ENCODE results near the gene YY1AP1. TPM values are rescaled to one million over a fixed set of nuclear protein-coding genes. Genes with fewer than 3 reads are reported as not detected.

YY1AP1 gene
- total and polyA plus RNA-seq, 2 donors (not counting 1 experiment from before 2014, with no cell fraction given): 70.8 to 86.4 TPM

DNA sequence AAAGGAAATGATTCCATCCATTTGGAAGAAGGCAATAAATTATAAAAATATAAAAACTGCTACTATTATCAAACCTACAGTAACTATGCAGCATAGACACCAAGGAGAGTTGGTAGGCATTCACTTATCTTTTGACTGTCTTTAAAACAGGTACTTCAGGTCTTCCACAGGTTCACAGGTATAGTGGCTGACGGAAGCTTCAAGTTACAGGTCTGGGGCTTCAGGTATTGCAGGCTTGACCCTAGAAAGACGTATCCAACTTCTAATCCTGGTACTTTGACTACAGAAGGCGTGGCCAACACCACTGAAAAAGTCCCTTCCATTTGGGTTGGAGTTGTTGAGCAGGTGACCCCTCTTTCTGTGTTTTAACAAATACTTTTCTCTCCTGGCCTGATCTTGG lies 35.6 kb downstream of the YY1AP1 start:
- H2AFZ ChIP-seq (ENCODE audit: low read length): no peak overlapping the region
- no peak for DNase-seq (ENCODE audit: low read depth in 2 of 2)
- H3K9ac ChIP-seq (ENCODE audit: insufficient read depth, low read length): no peak overlapping the region
- no peak for TF ChIP-seq EZH2 (IDR thresholded peaks at IDR 0.05; ENCODE audit: low read length, missing control alignments)
- TF ChIP-seq, protein P1, sequence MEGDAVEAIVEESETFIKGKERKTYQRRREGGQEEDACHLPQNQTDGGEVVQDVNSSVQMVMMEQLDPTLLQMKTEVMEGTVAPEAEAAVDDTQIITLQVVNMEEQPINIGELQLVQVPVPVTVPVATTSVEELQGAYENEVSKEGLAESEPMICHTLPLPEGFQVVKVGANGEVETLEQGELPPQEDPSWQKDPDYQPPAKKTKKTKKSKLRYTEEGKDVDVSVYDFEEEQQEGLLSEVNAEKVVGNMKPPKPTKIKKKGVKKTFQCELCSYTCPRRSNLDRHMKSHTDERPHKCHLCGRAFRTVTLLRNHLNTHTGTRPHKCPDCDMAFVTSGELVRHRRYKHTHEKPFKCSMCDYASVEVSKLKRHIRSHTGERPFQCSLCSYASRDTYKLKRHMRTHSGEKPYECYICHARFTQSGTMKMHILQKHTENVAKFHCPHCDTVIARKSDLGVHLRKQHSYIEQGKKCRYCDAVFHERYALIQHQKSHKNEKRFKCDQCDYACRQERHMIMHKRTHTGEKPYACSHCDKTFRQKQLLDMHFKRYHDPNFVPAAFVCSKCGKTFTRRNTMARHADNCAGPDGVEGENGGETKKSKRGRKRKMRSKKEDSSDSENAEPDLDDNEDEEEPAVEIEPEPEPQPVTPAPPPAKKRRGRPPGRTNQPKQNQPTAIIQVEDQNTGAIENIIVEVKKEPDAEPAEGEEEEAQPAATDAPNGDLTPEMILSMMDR (conservative IDR thresholded peaks at IDR 0.05 in 1 of 2, IDR thresholded peaks at IDR 0.05 in 1 of 2; ENCODE audit: low read depth in 1 of 2, low read length in 2 of 2): no peak
- no peak overlapping the region for H3K4me3 ChIP-seq (replicated peaks in 1 of 4; ENCODE audit: control extremely low read depth in 1 of 4, insufficient read depth in 1 of 4, low read depth in 3 of 4, low read length in 4 of 4)
- no peaks in the 10 kb centered on the region for H3K36me3 ChIP-seq (ENCODE audit: control insufficient read depth, insufficient read depth, low read length)
- no peak overlapping the region for H3K27ac ChIP-seq (ENCODE audit: insufficient read depth, low read length)
- no peaks in the 10 kb centered on the region for H3K79me2 ChIP-seq (ENCODE audit: control insufficient read depth, insufficient read depth, low read length)
- H3K4me2 ChIP-seq (ENCODE audit: extremely low read depth, insufficient read depth, low read length): no peak overlapping the region
- H3K4me1 ChIP-seq (ENCODE audit: control insufficient read depth, extremely low read depth, insufficient read depth, low read length): peaks cover 5% of the 10 kb centered on the region
- H3K9me3 ChIP-seq (ENCODE audit: control insufficient read depth, insufficient read depth, low read depth, low read length): no peaks in the 10 kb centered on the region
- H4K20me1 ChIP-seq (ENCODE audit: control insufficient read depth, extremely low read depth, insufficient read depth, low read length): no peaks in the 10 kb centered on the region
- no peaks in the 10 kb centered on the region for H3K27me3 ChIP-seq (ENCODE audit: control insufficient read depth, insufficient read depth, low read length)

DNA sequence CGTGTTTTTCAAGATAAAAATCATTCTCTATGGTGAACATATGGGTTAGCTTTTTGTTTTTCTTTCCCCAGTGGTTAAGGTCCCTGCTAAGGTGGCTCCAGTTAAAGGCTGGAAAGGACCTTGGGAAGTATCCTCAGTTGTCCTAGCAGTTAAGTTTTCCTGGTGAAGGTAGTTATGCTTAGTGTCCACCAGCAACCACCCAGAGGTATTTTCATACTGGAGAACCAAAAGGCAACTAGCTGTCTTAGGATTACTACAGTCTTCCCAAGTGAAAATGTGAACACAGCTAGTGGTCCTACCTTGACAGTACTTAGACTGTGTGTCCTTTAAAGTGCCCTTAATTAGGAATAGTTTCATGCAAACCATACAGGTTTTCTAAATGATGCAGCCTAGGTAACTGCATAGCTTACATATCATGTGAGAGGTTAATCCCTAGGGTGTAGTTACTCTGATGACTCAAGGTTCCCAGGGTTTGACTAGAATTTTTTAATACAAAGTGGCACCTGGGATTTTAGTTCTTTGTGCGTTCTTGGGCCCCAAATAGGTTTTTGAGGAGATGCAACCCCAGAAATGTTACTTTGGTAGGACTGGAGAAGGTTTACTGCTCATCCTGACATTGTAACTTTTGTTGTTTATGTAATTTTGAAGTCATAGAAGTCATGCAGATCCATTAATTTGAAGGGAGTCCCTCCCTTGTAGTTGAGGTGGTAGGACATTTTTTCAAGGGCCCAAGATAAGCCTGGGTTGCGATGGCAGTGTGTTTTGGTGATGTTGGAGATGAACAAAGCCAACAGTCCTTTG lies 36.5 kb downstream of the YY1AP1 start:
- Histone ChIP-seq H3K9me3 (ENCODE audit: control insufficient read depth, insufficient read depth, low read depth, low read length) (no peaks in the 10 kb centered on the region), H3K4me3 (replicated peaks in 1 of 4; ENCODE audit: control extremely low read depth in 1 of 4, insufficient read depth in 1 of 4, low read depth in 3 of 4, low read length in 4 of 4) (no peak overlapping the region), H3K9ac (ENCODE audit: insufficient read depth, low read length) (no peak overlapping the region), H4K20me1 (ENCODE audit: control insufficient read depth, extremely low read depth, insufficient read depth, low read length) (no peaks in the 10 kb centered on the region), H2AFZ (ENCODE audit: low read length) (no peak overlapping the region), H3K27ac (ENCODE audit: insufficient read depth, low read length) (no peak overlapping the region), H3K4me2 (ENCODE audit: extremely low read depth, insufficient read depth, low read length) (peak overlapping the region; percentile 21), H3K79me2 (ENCODE audit: control insufficient read depth, insufficient read depth, low read length) (no peaks in the 10 kb centered on the region), H3K4me1 (ENCODE audit: control insufficient read depth, extremely low read depth, insufficient read depth, low read length) (peaks cover 5% of the 10 kb centered on the region), H3K27me3 (ENCODE audit: control insufficient read depth, insufficient read depth, low read length) (no peaks in the 10 kb centered on the region), H3K36me3 (ENCODE audit: control insufficient read depth, insufficient read depth, low read length) (no peaks in the 10 kb centered on the region)
- TF ChIP-seq EZH2 (IDR thresholded peaks at IDR 0.05; ENCODE audit: low read length, missing control alignments): no peak
- TF ChIP-seq, protein P1 (conservative IDR thresholded peaks at IDR 0.05 in 1 of 2, IDR thresholded peaks at IDR 0.05 in 1 of 2; ENCODE audit: low read depth in 1 of 2, low read length in 2 of 2): no peak
- DNase-seq (ENCODE audit: low read depth in 2 of 2): no peak

DNA sequence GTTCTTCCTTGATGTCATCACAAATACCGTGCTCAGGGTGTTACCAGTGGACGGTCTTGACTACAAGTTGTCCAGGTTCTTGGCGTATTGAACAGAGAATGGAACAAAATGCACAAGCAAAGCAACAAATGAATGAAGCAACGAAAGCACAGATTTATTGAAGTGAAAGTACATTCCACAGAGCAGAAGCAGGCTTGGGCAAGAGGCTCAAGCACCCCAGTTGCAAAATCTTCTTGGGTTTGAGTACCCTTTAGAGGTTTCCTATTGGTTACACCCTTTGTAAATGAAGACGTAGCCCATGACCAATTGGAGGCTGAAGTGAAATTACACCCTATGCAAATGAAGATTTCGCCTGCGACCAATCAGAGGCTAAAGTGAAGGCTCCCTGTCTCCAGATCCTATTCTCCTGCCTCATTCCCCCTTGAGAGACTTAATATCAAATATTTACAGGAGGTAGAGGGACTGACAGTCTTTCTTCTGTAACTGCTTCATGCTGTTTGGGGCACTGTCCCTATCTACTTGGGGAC lies 38.3 kb downstream of the YY1AP1 start:
- Histone ChIP-seq H4K20me1 (ENCODE audit: control insufficient read depth, extremely low read depth, insufficient read depth, low read length) (no peaks in the 10 kb centered on the region), H3K4me2 (ENCODE audit: extremely low read depth, insufficient read depth, low read length) (no peak overlapping the region), H3K27me3 (ENCODE audit: control insufficient read depth, insufficient read depth, low read length) (no peaks in the 10 kb centered on the region), H3K4me1 (ENCODE audit: control insufficient read depth, extremely low read depth, insufficient read depth, low read length) (peaks cover 5% of the 10 kb centered on the region), H3K36me3 (ENCODE audit: control insufficient read depth, insufficient read depth, low read length) (no peaks in the 10 kb centered on the region), H3K27ac (ENCODE audit: insufficient read depth, low read length) (no peak overlapping the region), H3K79me2 (ENCODE audit: control insufficient read depth, insufficient read depth, low read length) (no peaks in the 10 kb centered on the region), H3K4me3 (replicated peaks in 1 of 4; ENCODE audit: control extremely low read depth in 1 of 4, insufficient read depth in 1 of 4, low read depth in 3 of 4, low read length in 4 of 4) (no peak overlapping the region), H3K9me3 (ENCODE audit: control insufficient read depth, insufficient read depth, low read depth, low read length) (no peaks in the 10 kb centered on the region), H3K9ac (ENCODE audit: insufficient read depth, low read length) (no peak overlapping the region), H2AFZ (ENCODE audit: low read length) (no peak overlapping the region)
- no peak for DNase-seq (ENCODE audit: low read depth in 2 of 2)
- TF ChIP-seq, protein P1 (conservative IDR thresholded peaks at IDR 0.05 in 1 of 2, IDR thresholded peaks at IDR 0.05 in 1 of 2; ENCODE audit: low read depth in 1 of 2, low read length in 2 of 2): no peak
- no peak for TF ChIP-seq EZH2 (IDR thresholded peaks at IDR 0.05; ENCODE audit: low read length, missing control alignments)

Measured in fibroblast of lung (primary cell).